ENCODE measurements around the gene SERPING1.

SERPING1 gene

DNA sequence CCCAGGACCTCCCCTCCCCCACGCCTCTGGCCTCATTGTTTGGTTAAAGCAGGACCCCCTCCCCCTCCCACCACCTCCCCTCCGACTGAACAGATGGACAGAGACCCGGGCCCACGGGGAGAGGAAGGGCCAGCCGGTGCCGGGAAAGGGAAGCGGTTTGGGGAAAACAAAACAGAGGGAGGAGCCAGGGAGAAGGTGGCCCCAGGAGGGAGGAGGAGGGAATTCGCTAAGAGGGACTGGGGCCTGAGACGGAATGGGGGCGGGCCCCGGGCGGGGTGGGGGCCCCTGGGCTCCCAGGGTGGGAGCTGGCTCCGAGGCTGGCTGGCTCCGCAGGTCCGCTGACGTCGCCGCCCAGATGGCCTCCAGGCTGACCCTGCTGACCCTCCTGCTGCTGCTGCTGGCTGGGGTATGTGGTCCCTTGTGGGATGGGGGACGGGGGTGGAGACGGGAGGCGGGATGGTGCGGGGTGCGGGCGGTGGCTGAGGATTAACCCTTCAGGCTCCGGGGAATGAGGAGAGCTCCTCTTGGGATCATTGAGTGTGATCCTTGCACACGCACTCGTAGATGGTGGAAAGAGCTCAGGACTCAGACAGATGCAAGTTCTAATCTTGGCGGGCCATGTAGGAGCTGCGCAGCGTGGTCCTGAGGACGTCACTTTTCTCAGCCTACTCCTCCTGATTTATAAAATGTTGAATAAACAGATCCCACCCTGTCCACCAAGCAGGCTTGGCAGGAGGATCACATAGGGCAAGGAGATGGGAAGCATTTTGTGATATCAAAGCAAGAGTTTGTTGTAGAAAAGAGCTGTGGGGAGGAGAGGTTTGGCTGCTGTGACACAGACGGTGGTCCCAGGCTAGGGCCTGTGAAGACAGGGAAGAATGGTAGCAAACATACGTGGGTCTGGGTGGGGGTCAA lies 688 bp downstream of the SERPING1 start:
- no peak overlapping the region for H3K4me3 ChIP-seq (ENCODE audit: low read depth, low read length)
- TF ChIP-seq, protein P1, sequence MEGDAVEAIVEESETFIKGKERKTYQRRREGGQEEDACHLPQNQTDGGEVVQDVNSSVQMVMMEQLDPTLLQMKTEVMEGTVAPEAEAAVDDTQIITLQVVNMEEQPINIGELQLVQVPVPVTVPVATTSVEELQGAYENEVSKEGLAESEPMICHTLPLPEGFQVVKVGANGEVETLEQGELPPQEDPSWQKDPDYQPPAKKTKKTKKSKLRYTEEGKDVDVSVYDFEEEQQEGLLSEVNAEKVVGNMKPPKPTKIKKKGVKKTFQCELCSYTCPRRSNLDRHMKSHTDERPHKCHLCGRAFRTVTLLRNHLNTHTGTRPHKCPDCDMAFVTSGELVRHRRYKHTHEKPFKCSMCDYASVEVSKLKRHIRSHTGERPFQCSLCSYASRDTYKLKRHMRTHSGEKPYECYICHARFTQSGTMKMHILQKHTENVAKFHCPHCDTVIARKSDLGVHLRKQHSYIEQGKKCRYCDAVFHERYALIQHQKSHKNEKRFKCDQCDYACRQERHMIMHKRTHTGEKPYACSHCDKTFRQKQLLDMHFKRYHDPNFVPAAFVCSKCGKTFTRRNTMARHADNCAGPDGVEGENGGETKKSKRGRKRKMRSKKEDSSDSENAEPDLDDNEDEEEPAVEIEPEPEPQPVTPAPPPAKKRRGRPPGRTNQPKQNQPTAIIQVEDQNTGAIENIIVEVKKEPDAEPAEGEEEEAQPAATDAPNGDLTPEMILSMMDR (IDR thresholded peaks at IDR 0.05; ENCODE audit: borderline replicate concordance, insufficient read depth, low read depth, low read length): no peak

DNA sequence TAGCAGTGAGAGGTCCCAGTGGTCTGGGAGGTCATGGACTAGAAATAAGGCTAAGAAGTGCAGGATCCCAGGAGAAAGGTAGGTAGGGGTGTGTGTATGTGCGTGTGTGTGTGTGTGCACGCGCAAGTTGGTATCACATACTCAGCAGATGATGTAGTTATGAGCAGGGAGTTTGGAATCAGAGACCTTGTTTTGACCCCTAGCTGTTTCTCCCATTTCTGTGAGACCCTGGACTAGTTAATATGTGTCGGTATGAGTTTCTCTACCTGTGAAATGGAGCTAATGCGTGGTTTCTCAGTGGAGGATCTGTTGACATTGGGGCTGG lies 1.3 kb downstream of the SERPING1 start:
- no peak overlapping the region for H3K4me3 ChIP-seq (ENCODE audit: low read depth, low read length)
- TF ChIP-seq, protein P1 (IDR thresholded peaks at IDR 0.05; ENCODE audit: borderline replicate concordance, insufficient read depth, low read depth, low read length): no peak

DNA sequence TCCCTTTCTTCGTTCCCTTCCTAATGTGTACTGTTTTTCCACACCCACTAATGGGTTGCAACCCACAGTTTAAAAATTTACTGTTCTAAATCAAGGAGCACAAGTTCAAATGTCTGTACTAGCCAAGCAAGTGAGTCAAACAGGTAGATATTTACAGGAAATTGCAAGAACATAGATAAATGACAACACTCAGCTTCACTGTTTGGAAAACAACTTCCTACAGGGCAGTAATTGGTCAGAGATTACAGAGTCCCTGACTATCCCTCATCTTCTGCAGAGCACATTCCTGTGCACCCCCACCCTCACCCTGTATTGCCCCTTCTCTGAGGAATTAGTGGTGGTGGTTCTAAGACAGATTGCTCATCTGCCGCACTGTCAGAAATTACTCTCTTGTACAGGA lies 1.9 kb downstream of the SERPING1 start:
- TF ChIP-seq, protein P1 (IDR thresholded peaks at IDR 0.05; ENCODE audit: borderline replicate concordance, insufficient read depth, low read depth, low read length): no peak
- H3K4me3 ChIP-seq (ENCODE audit: low read depth, low read length): no peak overlapping the region

DNA sequence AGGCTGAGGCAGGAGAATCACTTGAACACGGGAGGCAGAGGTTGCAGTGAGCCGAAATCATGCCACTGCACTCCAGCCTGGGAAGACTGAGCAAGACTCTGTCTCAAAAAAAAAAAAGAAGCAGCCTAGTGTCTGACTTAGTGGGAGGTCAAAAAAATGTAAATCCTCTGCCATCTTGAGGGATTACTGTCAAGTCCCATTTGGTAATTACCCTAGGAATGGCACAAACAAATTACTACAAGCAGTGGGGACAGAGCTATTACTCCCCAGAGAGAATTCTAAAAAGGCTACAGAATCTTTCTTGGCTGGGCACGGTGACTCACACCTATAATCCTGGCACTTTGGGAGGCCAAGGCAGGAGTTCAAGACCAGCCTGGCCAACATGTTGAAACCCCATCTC lies 3.8 kb downstream of the SERPING1 start:
- H3K4me3 ChIP-seq (ENCODE audit: low read depth, low read length): no peak overlapping the region
- TF ChIP-seq, protein P1 (IDR thresholded peaks at IDR 0.05; ENCODE audit: borderline replicate concordance, insufficient read depth, low read depth, low read length): no peak

DNA sequence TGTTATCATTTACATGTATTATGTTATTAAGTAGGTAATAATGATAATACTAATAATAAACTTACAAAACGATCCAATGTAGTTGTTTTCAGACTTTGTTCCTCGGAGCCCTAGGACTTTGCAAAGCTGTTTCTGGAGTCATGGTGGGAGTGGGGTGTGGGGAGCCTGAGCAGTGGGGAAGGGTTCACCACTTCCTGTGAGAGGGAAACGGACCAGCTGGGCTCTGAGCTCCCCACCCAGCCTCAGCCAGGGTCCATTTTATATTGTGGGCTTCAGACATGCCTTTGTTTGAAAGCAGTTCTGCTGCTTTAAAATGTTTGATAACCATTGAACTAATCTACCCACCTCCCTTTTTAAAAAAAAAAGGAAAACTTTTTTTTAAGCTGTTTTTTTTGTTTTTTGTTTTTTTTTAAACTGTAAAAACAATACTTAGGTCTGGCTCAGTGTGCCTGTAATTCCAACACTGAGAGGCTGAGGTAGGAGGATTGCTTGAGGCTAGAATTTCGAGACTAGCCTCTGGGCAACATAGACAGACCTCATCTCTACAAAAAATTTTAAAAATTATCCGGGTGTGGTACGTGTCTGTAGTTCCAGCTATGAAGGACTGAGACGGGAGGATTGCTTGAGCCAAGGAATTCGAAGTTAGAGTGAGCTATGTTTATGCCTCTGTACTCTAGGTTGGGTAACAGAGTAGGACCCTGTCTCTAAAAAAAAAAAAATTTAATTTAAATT lies 7.0 kb downstream of the SERPING1 start:
- TF ChIP-seq, protein P1 (IDR thresholded peaks at IDR 0.05; ENCODE audit: borderline replicate concordance, insufficient read depth, low read depth, low read length): no peak
- H3K4me3 ChIP-seq (ENCODE audit: low read depth, low read length): no peak overlapping the region

DNA sequence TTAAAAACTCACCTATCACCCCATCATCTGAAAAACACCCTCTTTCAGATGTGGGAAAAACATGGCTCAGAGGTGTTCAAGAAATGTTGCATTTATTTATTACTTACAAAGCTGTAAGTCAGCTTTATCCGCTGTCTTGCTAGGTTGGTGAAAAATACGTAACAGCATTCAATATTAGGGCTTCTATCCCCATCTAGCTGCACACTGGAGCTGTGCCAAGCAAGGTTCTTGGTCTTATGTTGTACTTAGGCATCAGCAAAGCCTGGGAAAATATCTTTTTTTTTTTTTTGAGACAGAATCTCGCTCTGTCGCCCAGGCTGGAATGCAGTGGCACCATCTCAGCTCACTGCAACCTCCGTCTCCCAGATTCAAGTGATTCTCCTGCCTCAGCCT lies 7.5 kb downstream of the SERPING1 start:
- TF ChIP-seq, protein P1 (IDR thresholded peaks at IDR 0.05; ENCODE audit: borderline replicate concordance, insufficient read depth, low read depth, low read length): no peak
- H3K4me3 ChIP-seq (ENCODE audit: low read depth, low read length): no peak overlapping the region
